Gastrocnemius medialis (tissue), 4 donors: ENCODE measurements around the gene GAS6. TPM values are rescaled to one million over a fixed set of nuclear protein-coding genes. Genes with fewer than 3 reads are reported as not detected.

Experiments
- ATAC-seq, 2 donors: fragments of 150-250 bp; one replicate each; pipeline ENCODE4 v1.9.1; 2016
- DNase-seq, 2 donors: peaks; one replicate each; pipeline ENCODE4 v3.0.0-alpha.2; 2019
- H3K27ac ChIP-seq, 4 donors: fragments of 200-600 bp; sonication (generic); 1 replicate in 1 of 4; 2 replicates in 3 of 4; pipeline ENCODE4 v1.5.1; 2016 to 2018; ENCODE audit warnings: mild to moderate bottlenecking in 2 of 4, moderate library complexity in 1 of 4
- H3K27me3 ChIP-seq, 3 donors: fragments of 200-600 bp; sonication (generic) in 2 of 3; 1 replicate in 1 of 3; 2 replicates in 2 of 3; pipeline versions ENCODE4 v1.5.1 to v1.6.0; 2016 to 2019; ENCODE audit warnings: mild to moderate bottlenecking in 1 of 3, moderate library complexity in 1 of 3
- H3K36me3 ChIP-seq, 2 donors: fragments of 200-600 bp; sonication (generic) in 1 of 2; one replicate each; pipeline ENCODE4 v1.5.1; 2017 to 2018
- H3K4me1 ChIP-seq, 2 donors: fragments of 200-600 bp; sonication (generic) in 1 of 2; one replicate each; pipeline ENCODE4 v1.5.1; 2016 to 2017; ENCODE audit warnings: mild to moderate bottlenecking in 2 of 2
- H3K4me3 ChIP-seq, 4 donors: fragments of 200-600 bp; sonication (generic) in 3 of 4; 1 replicate in 1 of 4; 2 replicates in 3 of 4; pipeline ENCODE4 v1.5.1; 2016 to 2019; ENCODE audit warnings: mild to moderate bottlenecking in 2 of 4
- H3K9me3 ChIP-seq, 3 donors: fragments of 200-600 bp; sonication (generic) in 2 of 3; 1 replicate in 1 of 3; 2 replicates in 2 of 3; pipeline ENCODE4 v1.5.1; 2016 to 2019
- POLR2A ChIP-seq, 2 donors: fragments of 450-650 bp; IDR thresholded peaks; one replicate each; pipeline ENCODE4 v1.6.1; 2017; ENCODE audit warnings: antibody characterized with exemption in 2 of 2, mild to moderate bottlenecking in 2 of 2, moderate library complexity in 2 of 2
- in situ Hi-C, 4 donors: fragments of 200-750 bp; cut with MboI; loops; one replicate each; pipeline versions ENCODE4 v1.15.0 to v1.8.0; 2017; ENCODE audit warnings: low sequenced_read_pairs in 4 of 4
- intact Hi-C: fragments of 100-400 bp; cut with DNase I; formaldehyde crosslinking; loops from one replicate; pipeline ENCODE4 v1.15.1; 2023; ENCODE audit warnings: low total_unique reads
- total RNA-seq, 4 donors: library from RNA; depleted of rRNA; stranded (reverse); fragments of >200 nt; gene quantifications; one replicate each; pipeline versions ENCODE4 v1.1.0 to v1.2.3, GENCODE V29; 2016
- TF ChIP-seq, protein P1 (sequence below), 5 experiments: fragments of 450-650 bp in 3 of 5; fragments of 200-600 bp in 2 of 5; sonication (generic) in 2 of 5; IDR thresholded peaks in 4 of 5; conservative IDR thresholded peaks in 1 of 5; 1 replicate in 4 of 5; 2 replicates in 1 of 5; pipeline ENCODE4 v1.5.1; 2016 to 2019; ENCODE audit warnings: antibody characterized with exemption in 5 of 5, mild to moderate bottlenecking in 3 of 5, moderate library complexity in 3 of 5

GAS6 gene
- total RNA-seq, 4 donors from 2014 or later = 68.6 to 122 (median 86.3) TPM

- H3K4me1 ChIP-seq = no peaks in the 10 kb centered on the region
- no peak overlapping the region for H3K27ac ChIP-seq
- ATAC-seq (no peak), DNase-seq (no peak)
- no peaks in the 10 kb centered on the region for H3K9me3 ChIP-seq
- H3K4me3 ChIP-seq = no peak overlapping the region
- intact Hi-C loops (no loop called here), in situ Hi-C loops (no loop called here)
- H3K36me3 ChIP-seq = no peaks in the 10 kb centered on the region
- TF ChIP-seq, protein P1, sequence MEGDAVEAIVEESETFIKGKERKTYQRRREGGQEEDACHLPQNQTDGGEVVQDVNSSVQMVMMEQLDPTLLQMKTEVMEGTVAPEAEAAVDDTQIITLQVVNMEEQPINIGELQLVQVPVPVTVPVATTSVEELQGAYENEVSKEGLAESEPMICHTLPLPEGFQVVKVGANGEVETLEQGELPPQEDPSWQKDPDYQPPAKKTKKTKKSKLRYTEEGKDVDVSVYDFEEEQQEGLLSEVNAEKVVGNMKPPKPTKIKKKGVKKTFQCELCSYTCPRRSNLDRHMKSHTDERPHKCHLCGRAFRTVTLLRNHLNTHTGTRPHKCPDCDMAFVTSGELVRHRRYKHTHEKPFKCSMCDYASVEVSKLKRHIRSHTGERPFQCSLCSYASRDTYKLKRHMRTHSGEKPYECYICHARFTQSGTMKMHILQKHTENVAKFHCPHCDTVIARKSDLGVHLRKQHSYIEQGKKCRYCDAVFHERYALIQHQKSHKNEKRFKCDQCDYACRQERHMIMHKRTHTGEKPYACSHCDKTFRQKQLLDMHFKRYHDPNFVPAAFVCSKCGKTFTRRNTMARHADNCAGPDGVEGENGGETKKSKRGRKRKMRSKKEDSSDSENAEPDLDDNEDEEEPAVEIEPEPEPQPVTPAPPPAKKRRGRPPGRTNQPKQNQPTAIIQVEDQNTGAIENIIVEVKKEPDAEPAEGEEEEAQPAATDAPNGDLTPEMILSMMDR (IDR thresholded peaks at IDR 0.05 in 4 of 5, conservative IDR thresholded peaks at IDR 0.05 in 1 of 5) = no peak
- TF ChIP-seq POLR2A (IDR thresholded peaks at IDR 0.05) = no peak
- peaks cover 0 to 4% (median 0%) of the 10 kb centered on the region in 3 donors for H3K27me3 ChIP-seq
Observed at GRCh38 chr13:113784645-113785024, 79.2 kb downstream of the GAS6 start.

GRCh38 chr13:113783966-113784644, 79.8 kb downstream of the GAS6 start:
- Histone ChIP-seq H3K9me3 (no peaks in the 10 kb centered on the region), H3K4me1 (no peaks in the 10 kb centered on the region), H3K27me3 (peaks cover 0 to 4% (median 0%) of the 10 kb centered on the region in 3 donors), H3K36me3 (no peaks in the 10 kb centered on the region), H3K4me3 (no peak overlapping the region), H3K27ac (no peak overlapping the region)
- ATAC-seq = no peak
- intact Hi-C loops (no loop called here), in situ Hi-C loops (no loop called here)
- TF ChIP-seq, protein P1 (IDR thresholded peaks at IDR 0.05 in 4 of 5, conservative IDR thresholded peaks at IDR 0.05 in 1 of 5) = no peak
- TF ChIP-seq POLR2A (IDR thresholded peaks at IDR 0.05) = no peak
- DNase-seq = no peak

- no peak for DNase-seq
Observed at GRCh38 chr13:113783200-113783881, 80.5 kb downstream of the GAS6 start.

GRCh38 chr13:113782472-113782871, 81.4 kb downstream of the GAS6 start:
- no peaks in the 10 kb centered on the region for H3K4me1 ChIP-seq
- in situ Hi-C loops = no loop called here
- DNase-seq = no peak

More at GRCh38 chr13:113783200-113783881, 80.5 kb downstream of the GAS6 start:
- Histone ChIP-seq H3K27ac (no peak overlapping the region), H3K27me3 (no peaks in the 10 kb centered on the region), H3K4me3 (no peak overlapping the region), H3K9me3 (no peaks in the 10 kb centered on the region), H3K4me1 (no peaks in the 10 kb centered on the region), H3K36me3 (no peaks in the 10 kb centered on the region)
- TF ChIP-seq POLR2A (IDR thresholded peaks at IDR 0.05) = no peak
- TF ChIP-seq, protein P1 (IDR thresholded peaks at IDR 0.05 in 4 of 5, conservative IDR thresholded peaks at IDR 0.05 in 1 of 5) = no peak
- intact Hi-C loops = no loop called here
- in situ Hi-C loops = no loop called here
- no peak for ATAC-seq

More at GRCh38 chr13:113782472-113782871, 81.4 kb downstream of the GAS6 start:
- intact Hi-C loops = no loop called here
- Histone ChIP-seq H3K36me3 (no peaks in the 10 kb centered on the region), H3K9me3 (no peaks in the 10 kb centered on the region), H3K27me3 (peaks cover 0 to 4% (median 2%) of the 10 kb centered on the region in 3 donors), H3K27ac (no peak overlapping the region), H3K4me3 (no peak overlapping the region)
- no peak for ATAC-seq
- TF ChIP-seq, protein P1 (IDR thresholded peaks at IDR 0.05 in 4 of 5, conservative IDR thresholded peaks at IDR 0.05 in 1 of 5) = no peak
- TF ChIP-seq POLR2A (IDR thresholded peaks at IDR 0.05) = no peak
